Endothelial cell of umbilical vein (primary cell): ENCODE measurements around the gene FTSJ1. TPM values are rescaled to one million over a fixed set of nuclear protein-coding genes. Genes with fewer than 3 reads are reported as not detected.
A peak's percentile ranks its signal among the peaks of the same experiment; 100 is the strongest.

Experiments
- BruUV-seq: library from RNA; stranded (reverse); fragments of 400-500 nt; replicated peaks from 2 replicates; lab custom pipeline; 2021; lab: Mats Ljungman, UMichigan
- CTCF ChIA-PET: fragments of 300-600, 350-600 bp; sonication (Branson Sonifier 250); formaldehyde crosslinking; loops from one replicate; lab custom pipeline; 2021; ENCODE audit warnings: antibody characterized with exemption, inconsistent platforms; lab: Charles Lee
- POLR2A ChIA-PET: fragments of 300-600, 350-600 bp; sonication (Branson Sonifier 250); formaldehyde crosslinking; loops from one replicate; lab custom pipeline; 2021; ENCODE audit warnings: antibody characterized with exemption, inconsistent platforms; lab: Charles Lee
- DNase-seq: peaks from one replicate; pipeline ENCODE4 v3.0.0-alpha.2; 2011; ENCODE audit warnings: low read depth, low spot score
- FAIRE-seq: peaks from 2 replicates; lab custom pipeline; 2011; peaks lifted over from hg19 to GRCh38; lab: Jason Lieb, UNC
- H2AFZ ChIP-seq: 2 replicates; pipeline ENCODE4 v1.6.0; 2012; ENCODE audit warnings: low read depth, low read length, control low read depth, inconsistent platforms
- H3K27ac ChIP-seq: 2 replicates; pipeline ENCODE4 v1.5.1; 2011; ENCODE audit warnings: low read depth, mild to moderate bottlenecking, control low read depth, low read length, moderate library complexity; ENCODE audit not compliant: insufficient read depth
- H3K27me3 ChIP-seq, 2 experiments: 2 replicates each; pipeline versions ENCODE4 v1.6.0 to v1.6.1; 2011; ENCODE audit warnings: low read length in 2 of 2, mixed read lengths in 1 of 2; ENCODE audit not compliant: control insufficient read depth in 2 of 2, insufficient read depth in 2 of 2
- H3K36me3 ChIP-seq, 2 experiments: 2 replicates in 1 of 2; 3 replicates in 1 of 2; pipeline ENCODE4 v1.5.1; 2011; ENCODE audit warnings: low read length in 2 of 2, mild to moderate bottlenecking in 1 of 2, moderate library complexity in 1 of 2; ENCODE audit not compliant: control insufficient read depth in 2 of 2, insufficient read depth in 2 of 2; ENCODE audit errors: extremely low read depth in 1 of 2
- H3K4me1 ChIP-seq: 3 replicates; pipeline ENCODE4 v1.5.1; 2011; ENCODE audit warnings: mild to moderate bottlenecking, low read length; ENCODE audit not compliant: control insufficient read depth, insufficient read depth; ENCODE audit errors: extremely low read depth
- H3K4me2 ChIP-seq: 2 replicates; pipeline ENCODE4 v1.6.1; 2011; ENCODE audit warnings: low read length, control low read depth, mixed read lengths; ENCODE audit not compliant: insufficient read depth
- H3K4me3 ChIP-seq, 3 experiments: fragments of 200-600 bp in 1 of 3; sonication (generic), shearing (Covaris generic) in 1 of 3; replicated peaks in 1 of 3; 2 replicates each; pipeline ENCODE4 v1.5.1; 2011 to 2016; ENCODE audit warnings: control low read depth in 3 of 3, low read length in 3 of 3, mild to moderate bottlenecking in 2 of 3, inconsistent platforms in 1 of 3, low read depth in 1 of 3, moderate library complexity in 1 of 3; ENCODE audit not compliant: insufficient read depth in 1 of 3
- H3K79me2 ChIP-seq: 2 replicates; pipeline ENCODE4 v1.6.0; 2012; ENCODE audit warnings: low read length, inconsistent platforms; ENCODE audit not compliant: control insufficient read depth, insufficient read depth
- H3K9ac ChIP-seq: replicated peaks from 2 replicates; pipeline ENCODE3; 2011; ENCODE audit warnings: low read length, control low read depth; ENCODE audit not compliant: insufficient read depth; ENCODE audit errors: extremely low read depth
- H3K9me1 ChIP-seq: replicated peaks from 3 replicates; pipeline ENCODE4 v1.6.0; 2011; ENCODE audit warnings: mild to moderate bottlenecking, low read length; ENCODE audit not compliant: control insufficient read depth, insufficient read depth; ENCODE audit errors: extremely low read depth
- H3K9me3 ChIP-seq: replicated peaks from 2 replicates; pipeline ENCODE4 v1.5.1; 2012; ENCODE audit warnings: low read length, inconsistent platforms; ENCODE audit not compliant: control insufficient read depth, insufficient read depth
- H4K20me1 ChIP-seq: replicated peaks from 2 replicates; pipeline ENCODE3; 2011; ENCODE audit warnings: mild to moderate bottlenecking, low read length; ENCODE audit not compliant: control insufficient read depth, insufficient read depth; ENCODE audit errors: extremely low read depth
- CTCF ChIP-seq, 2 donors: IDR thresholded peaks; 1 replicate in 1 of 2; 2 replicates in 1 of 2; pipeline ENCODE4 v1.5.1; 2011; ENCODE audit warnings: low read length in 2 of 2, mild to moderate bottlenecking in 2 of 2, moderate library complexity in 2 of 2, control low read depth in 1 of 2, inconsistent platforms in 1 of 2, low read depth in 1 of 2; ENCODE audit not compliant: insufficient read depth in 1 of 2; ENCODE audit errors: extremely low read depth in 1 of 2
- EZH2 ChIP-seq: IDR thresholded peaks from 2 replicates; pipeline ENCODE4 v1.6.1; 2012; ENCODE audit warnings: borderline replicate concordance, low read depth, mild to moderate bottlenecking, moderate library complexity, low read length, inconsistent platforms; ENCODE audit not compliant: severe bottlenecking
- FOS ChIP-seq: IDR thresholded peaks from 2 replicates; pipeline ENCODE4 v1.6.1; 2011; ENCODE audit warnings: mild to moderate bottlenecking, low read length, moderate library complexity, borderline replicate concordance; ENCODE audit not compliant: insufficient read depth
- GATA2 ChIP-seq: IDR thresholded peaks from 2 replicates; pipeline ENCODE4 v1.7.0; 2011; ENCODE audit warnings: low read depth, mild to moderate bottlenecking, moderate library complexity, mixed read lengths, low read length; ENCODE audit not compliant: insufficient read length, insufficient read depth
- JUN ChIP-seq: IDR thresholded peaks from 2 replicates; pipeline ENCODE4 v1.6.1; 2011; ENCODE audit warnings: borderline replicate concordance, low read depth; ENCODE audit not compliant: insufficient read length, insufficient read depth
- MAX ChIP-seq: IDR thresholded peaks from 2 replicates; pipeline ENCODE4 v1.6.1; 2011; ENCODE audit not compliant: insufficient read depth, insufficient read length
- MYC ChIP-seq: IDR thresholded peaks from one replicate; pipeline ENCODE4 v1.6.1; 2011; ENCODE audit warnings: mild to moderate bottlenecking, low read depth, low read length
- POLR2A ChIP-seq: IDR thresholded peaks from 2 replicates; pipeline ENCODE4 v1.6.1; 2012; ENCODE audit warnings: low read depth, mild to moderate bottlenecking, control low read depth, low read length
- POLR2AphosphoS5 ChIP-seq: IDR thresholded peaks from 2 replicates; pipeline ENCODE4 v1.6.1; 2012; ENCODE audit warnings: low read depth, mild to moderate bottlenecking, control low read depth, low read length, moderate library complexity; ENCODE audit not compliant: insufficient read depth
- dilution Hi-C: fragments of 300-500 bp; cut with MboI; formaldehyde crosslinking; loops from one replicate; pipeline ENCODE4 v1.15.0; 2019; ENCODE audit warnings: low sequenced_read_pairs; ENCODE audit not compliant: extremely low pct_ligation_motif_present
- intact Hi-C: fragments of 100-400 bp; cut with micrococcal nuclease; formaldehyde crosslinking; loops from one replicate; pipeline ENCODE4 v1.10.0; 2022
- polyA plus RNA-seq, 4 experiments: library from polyadenylated mRNA; depleted of rRNA in 3 of 4; stranded (reverse) in 3 of 4; unstranded in 1 of 4; fragments of >200 nt; gene quantifications; 2 replicates each; pipeline versions ENCODE4 v1.2.1 to v1.2.3, GENCODE V29; 2011 to 2012; ENCODE audit warnings: missing spikeins in 1 of 4
- total RNA-seq: library from RNA; stranded (reverse); gene quantifications from 2 replicates; pipeline ENCODE4 v1.2.3, GENCODE V29; 2021

Gene FTSJ1
- total and polyA plus RNA-seq, 2 donors (not counting 3 experiments of a cell fraction or from before 2014, with no cell fraction given), result 59.9 to 63.9 TPM

- ChIA-PET CTCF (no interaction called here), POLR2A (no interaction called here)
- H2AFZ ChIP-seq, result no peak overlapping the region
- intact Hi-C loops (loop anchor here (1.0 kb wide), 1 partner anchor 428 kb away; no protein-coding TSS in a partner anchor), dilution Hi-C loops (no loop called here)
- no peaks in the 10 kb centered on the region for H3K9me3 ChIP-seq
- DNase-seq (peak; percentile 14), FAIRE-seq (peak; percentile 86)
- H3K79me2 ChIP-seq, result no peaks in the 10 kb centered on the region
- no peaks in the 10 kb centered on the region for H3K27me3 ChIP-seq
- no peaks in the 10 kb centered on the region for H3K4me1 ChIP-seq
- no peaks in the 10 kb centered on the region for H3K9me1 ChIP-seq
- H3K4me2 ChIP-seq, result no peak overlapping the region
- H3K36me3 ChIP-seq, result peaks cover 0 to 5% of the 10 kb centered on the region in 2 experiments
- TF ChIP-seq CTCF (IDR thresholded peaks at IDR 0.05; ENCODE audit: extremely low read depth in 1 of 2, insufficient read depth in 1 of 2, low read depth in 1 of 2, low read length in 2 of 2) (peak in 1 of 2 donors; percentile 42), MAX (no peak)
- H4K20me1 ChIP-seq, result no peaks in the 10 kb centered on the region
- no TSS peak for BruUV-seq
- no peak overlapping the region for H3K27ac ChIP-seq
- no peak overlapping the region for H3K4me3 ChIP-seq
- no peak overlapping the region for H3K9ac ChIP-seq
Observed at GRCh38 chrX:48511560-48511959, 35.6 kb downstream of the FTSJ1 start.

GRCh38 chrX:48512371-48512935, 36.5 kb downstream of the FTSJ1 start:
- no peaks in the 10 kb centered on the region for H3K9me3 ChIP-seq
- H3K9ac ChIP-seq, result no peak overlapping the region
- H3K36me3 ChIP-seq, result peaks cover 0 to 5% of the 10 kb centered on the region in 2 experiments
- no peak overlapping the region for H2AFZ ChIP-seq
- FAIRE-seq (no peak), DNase-seq (no peak)
- TF ChIP-seq CTCF (IDR thresholded peaks at IDR 0.05; ENCODE audit: extremely low read depth in 1 of 2, insufficient read depth in 1 of 2, low read depth in 1 of 2, low read length in 2 of 2), result no peak
- TF ChIP-seq EZH2, result no peak
- no peak for TF ChIP-seq JUN
- TF ChIP-seq GATA2, result no peak
- TF ChIP-seq MYC, result no peak
- no peak for TF ChIP-seq MAX
- no peak for TF ChIP-seq POLR2AphosphoS5
- no peak for TF ChIP-seq POLR2A
- TF ChIP-seq FOS, result no peak
- intact Hi-C loops (no loop called here), dilution Hi-C loops (no loop called here)
- no peak overlapping the region for H3K4me2 ChIP-seq
- BruUV-seq, result no TSS peak
- no peaks in the 10 kb centered on the region for H3K4me1 ChIP-seq
- H3K27ac ChIP-seq, result no peak overlapping the region
- no peaks in the 10 kb centered on the region for H3K79me2 ChIP-seq
- no peaks in the 10 kb centered on the region for H3K9me1 ChIP-seq
- CTCF ChIA-PET, result no interaction called here
- no peaks in the 10 kb centered on the region for H4K20me1 ChIP-seq
- no peak overlapping the region for H3K4me3 ChIP-seq
- H3K27me3 ChIP-seq, result no peaks in the 10 kb centered on the region
- POLR2A ChIA-PET, result no interaction called here
